ENCODE results near the gene HIRIP3. TPM values are rescaled to one million over a fixed set of nuclear protein-coding genes. Genes with fewer than 3 reads are reported as not detected.

HIRIP3 gene
- polyA plus RNA-seq, 6 donors from 2014 or later, result 10.7 to 21.8 (median 13.3) TPM

DNA sequence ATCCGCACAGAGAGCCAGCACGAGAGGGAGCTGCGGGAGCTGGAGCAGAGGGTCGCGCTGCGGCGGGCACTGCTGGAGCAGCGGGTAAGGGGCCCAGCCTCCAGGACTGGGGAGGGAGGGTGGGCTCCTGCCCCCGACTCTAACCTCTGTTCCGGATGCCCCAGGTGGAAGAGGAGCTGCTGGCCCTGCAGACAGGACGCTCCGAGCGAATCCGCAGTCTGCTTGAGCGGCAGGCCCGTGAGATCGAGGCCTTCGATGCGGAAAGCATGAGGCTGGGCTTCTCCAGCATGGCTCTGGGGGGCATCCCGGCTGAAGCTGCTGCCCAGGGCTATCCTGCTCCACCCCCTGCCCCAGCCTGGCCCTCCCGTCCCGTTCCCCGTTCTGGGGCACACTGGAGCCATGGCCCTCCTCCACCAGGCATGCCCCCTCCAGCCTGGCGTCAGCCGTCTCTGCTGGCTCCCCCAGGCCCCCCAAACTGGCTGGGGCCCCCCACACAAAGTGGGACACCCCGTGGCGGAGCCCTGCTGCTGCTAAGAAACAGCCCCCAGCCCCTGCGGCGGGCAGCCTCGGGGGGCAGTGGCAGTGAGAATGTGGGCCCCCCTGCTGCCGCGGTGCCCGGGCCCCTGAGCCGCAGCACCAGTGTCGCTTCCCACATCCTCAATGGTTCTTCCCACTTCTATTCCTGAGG is 4.4 kb downstream of the HIRIP3 start:
- H3K9me3 Mint-ChIP-seq, result no peaks in the 10 kb centered on the region
- ATAC-seq (ENCODE audit: low read depth in 2 of 2), result no peak
- no peaks in the 10 kb centered on the region for H3K27me3 Mint-ChIP-seq
- H3K27ac Mint-ChIP-seq, result no peak overlapping the region
- no peak overlapping the region for H3K4me3 Mint-ChIP-seq
- peaks cover 19 to 29% (median 26%) of the 10 kb centered on the region in 3 donors for H3K4me1 Mint-ChIP-seq
- DNase-seq, result no peak
- H3K36me3 Mint-ChIP-seq, result peaks cover 0 to 17% of the 10 kb centered on the region in 2 donors

DNA sequence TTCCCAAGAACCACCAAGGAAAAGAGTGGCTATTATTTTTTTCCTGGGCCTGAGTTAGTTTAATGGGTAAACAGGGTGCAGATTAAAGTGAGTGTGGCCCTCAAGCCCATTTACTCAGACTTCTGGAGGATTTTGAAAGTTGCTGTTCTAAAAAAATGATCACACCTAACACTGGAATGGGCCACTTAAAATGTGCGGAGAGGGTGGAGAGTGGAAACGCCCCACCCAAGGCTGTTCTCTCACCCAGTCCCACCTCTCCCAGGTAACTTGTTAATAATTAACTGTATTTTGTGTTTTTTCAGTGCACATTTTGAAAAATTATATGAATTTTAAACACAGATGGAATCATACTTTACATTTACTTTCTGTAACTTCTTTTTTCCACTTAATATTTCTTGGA is 5.4 kb downstream of the HIRIP3 start:
- Mint-ChIP-seq H3K36me3 (peaks cover 0 to 23% of the 10 kb centered on the region in 2 donors), H3K27ac (no peak overlapping the region), H3K27me3 (no peaks in the 10 kb centered on the region), H3K4me1 (peaks cover 13 to 24% (median 22%) of the 10 kb centered on the region in 3 donors), H3K9me3 (no peaks in the 10 kb centered on the region), H3K4me3 (peak overlapping the region in 1 of 8 donors; percentile 25)
- ATAC-seq (ENCODE audit: low read depth in 2 of 2) (no peak), DNase-seq (no peak)

DNA sequence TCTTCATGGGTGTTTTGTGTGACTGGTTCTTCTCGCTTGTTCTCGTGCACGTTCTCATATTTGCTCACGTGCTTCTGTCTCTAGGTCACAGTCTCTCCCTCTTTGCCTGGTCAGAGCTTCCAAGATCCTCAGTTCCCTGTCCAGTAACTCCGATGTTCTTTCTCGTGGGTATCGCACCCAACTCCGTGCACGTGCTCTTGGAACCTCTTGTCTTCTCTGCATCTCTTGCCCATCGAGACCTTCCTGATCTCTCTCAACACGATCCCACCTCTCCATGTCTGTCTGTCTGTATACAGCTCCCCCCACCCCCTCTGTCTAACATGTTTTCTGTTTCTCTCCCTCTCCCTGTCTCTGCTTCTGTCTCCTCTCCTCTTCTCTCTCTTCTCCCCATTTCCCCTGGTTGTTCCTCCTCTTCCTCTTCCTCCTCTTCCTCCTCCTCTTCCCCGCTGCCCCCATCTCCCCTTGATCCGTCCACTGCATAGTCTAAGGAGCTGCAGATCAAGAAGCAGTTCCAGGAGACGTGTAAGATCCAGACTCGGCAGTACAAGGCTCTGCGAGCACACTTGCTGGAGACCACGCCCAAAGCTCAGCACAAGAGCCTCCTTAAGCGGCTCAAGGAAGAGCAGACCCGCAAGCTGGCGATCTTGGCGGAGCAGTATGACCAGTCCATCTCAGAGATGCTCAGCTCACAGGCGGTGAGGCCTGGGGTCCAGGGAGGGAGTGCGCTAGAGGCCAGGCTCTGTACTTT is 6.1 kb downstream of the HIRIP3 start:
- Mint-ChIP-seq H3K27ac (peak overlapping the region in 1 of 6 donors; percentile 22), H3K9me3 (no peaks in the 10 kb centered on the region), H3K36me3 (peaks cover 0 to 23% of the 10 kb centered on the region in 2 donors), H3K27me3 (no peaks in the 10 kb centered on the region), H3K4me1 (peaks cover 6 to 17% (median 15%) of the 10 kb centered on the region in 3 donors), H3K4me3 (peak overlapping the region in 1 of 8 donors; percentile 25)
- ATAC-seq (ENCODE audit: low read depth in 2 of 2) (no peak), DNase-seq (no peak)

DNA sequence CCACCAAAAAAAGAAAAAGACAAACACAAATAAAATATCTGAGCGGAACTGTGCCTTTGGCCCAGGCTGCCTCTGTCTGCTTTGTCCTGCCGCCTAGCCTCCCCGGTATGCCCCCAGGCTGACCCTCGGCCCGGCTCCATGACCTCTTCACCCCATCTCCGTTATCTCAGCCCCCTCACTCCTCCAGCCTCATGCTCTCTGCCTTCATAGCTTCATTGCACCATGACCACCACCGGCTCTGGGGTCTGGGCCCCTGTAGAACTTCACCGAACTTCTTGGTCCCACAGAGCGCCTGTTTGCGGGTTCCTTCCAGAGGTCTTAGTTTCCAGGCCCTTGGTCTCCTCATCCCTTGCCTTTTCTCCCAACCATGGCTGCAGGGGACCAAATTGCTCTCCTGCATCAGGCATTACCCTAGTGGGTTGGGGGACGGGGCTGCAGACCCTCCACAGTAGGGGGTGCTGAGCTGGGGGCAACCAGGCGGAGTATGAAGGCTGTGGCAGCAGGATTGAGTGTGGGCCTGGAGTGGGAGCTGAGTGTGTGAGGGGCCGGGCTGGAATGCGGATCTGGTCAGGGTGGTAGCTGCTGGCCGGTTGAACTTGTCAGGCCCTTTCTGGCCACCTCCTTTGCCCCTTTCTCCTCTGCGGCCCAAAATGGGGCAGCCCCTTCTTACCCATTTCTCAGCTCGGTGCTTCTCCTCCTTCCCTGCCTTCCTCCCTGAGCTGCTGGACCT is 6.9 kb downstream of the HIRIP3 start:
- peaks cover 0 to 23% of the 10 kb centered on the region in 2 donors for H3K36me3 Mint-ChIP-seq
- DNase-seq, result no peak
- no peak for ATAC-seq (ENCODE audit: low read depth in 2 of 2)
- no peaks in the 10 kb centered on the region for H3K9me3 Mint-ChIP-seq
- H3K27ac Mint-ChIP-seq, result peak overlapping the region in 1 of 6 donors; percentile 69
- no peaks in the 10 kb centered on the region for H3K27me3 Mint-ChIP-seq
- H3K4me1 Mint-ChIP-seq, result peaks cover 0 to 11% (median 10%) of the 10 kb centered on the region in 3 donors
- no peak overlapping the region for H3K4me3 Mint-ChIP-seq

DNA sequence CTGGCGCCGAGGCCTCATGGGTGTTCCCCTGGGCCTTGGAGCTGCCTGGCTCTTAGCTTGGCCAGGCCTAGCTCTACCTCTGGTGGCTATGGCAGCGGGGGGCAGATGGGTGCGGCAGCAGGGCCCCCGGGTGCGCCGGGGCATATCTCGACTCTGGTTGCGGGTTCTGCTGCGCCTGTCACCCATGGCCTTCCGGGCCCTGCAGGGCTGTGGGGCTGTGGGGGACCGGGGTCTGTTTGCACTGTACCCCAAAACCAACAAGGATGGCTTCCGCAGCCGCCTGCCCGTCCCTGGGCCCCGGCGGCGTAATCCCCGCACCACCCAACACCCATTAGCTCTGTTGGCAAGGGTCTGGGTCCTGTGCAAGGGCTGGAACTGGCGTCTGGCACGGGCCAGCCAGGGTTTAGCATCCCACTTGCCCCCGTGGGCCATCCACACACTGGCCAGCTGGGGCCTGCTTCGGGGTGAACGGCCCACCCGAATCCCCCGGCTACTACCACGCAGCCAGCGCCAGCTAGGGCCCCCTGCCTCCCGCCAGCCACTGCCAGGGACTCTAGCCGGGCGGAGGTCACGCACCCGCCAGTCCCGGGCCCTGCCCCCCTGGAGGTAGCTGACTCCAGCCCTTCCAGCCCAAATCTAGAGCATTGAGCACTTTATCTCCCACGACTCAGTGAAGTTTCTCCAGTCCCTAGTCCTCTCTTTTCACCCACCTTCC is 7.9 kb downstream of the HIRIP3 start:
- Mint-ChIP-seq H3K4me3 (no peak overlapping the region), H3K27me3 (no peaks in the 10 kb centered on the region), H3K9me3 (no peaks in the 10 kb centered on the region), H3K27ac (peak overlapping the region in 1 of 6 donors; percentile 93), H3K36me3 (peaks cover 0 to 25% of the 10 kb centered on the region in 2 donors), H3K4me1 (peaks cover 0 to 12% (median 11%) of the 10 kb centered on the region in 3 donors)
- ATAC-seq (ENCODE audit: low read depth in 2 of 2), result no peak
- no peak for DNase-seq

DNA sequence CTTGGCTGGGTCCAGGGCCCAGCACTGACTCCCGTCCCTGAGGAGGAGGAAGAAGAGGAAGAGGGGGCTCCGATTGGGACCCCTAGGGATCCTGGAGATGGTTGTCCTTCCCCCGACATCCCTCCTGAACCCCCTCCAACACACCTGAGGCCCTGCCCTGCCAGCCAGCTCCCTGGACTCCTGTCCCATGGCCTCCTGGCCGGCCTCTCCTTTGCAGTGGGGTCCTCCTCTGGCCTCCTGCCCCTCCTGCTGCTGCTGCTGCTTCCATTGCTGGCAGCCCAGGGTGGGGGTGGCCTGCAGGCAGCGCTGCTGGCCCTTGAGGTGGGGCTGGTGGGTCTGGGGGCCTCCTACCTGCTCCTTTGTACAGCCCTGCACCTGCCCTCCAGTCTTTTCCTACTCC is 8.5 kb downstream of the HIRIP3 start:
- H3K4me3 Mint-ChIP-seq, result no peak overlapping the region

DNA sequence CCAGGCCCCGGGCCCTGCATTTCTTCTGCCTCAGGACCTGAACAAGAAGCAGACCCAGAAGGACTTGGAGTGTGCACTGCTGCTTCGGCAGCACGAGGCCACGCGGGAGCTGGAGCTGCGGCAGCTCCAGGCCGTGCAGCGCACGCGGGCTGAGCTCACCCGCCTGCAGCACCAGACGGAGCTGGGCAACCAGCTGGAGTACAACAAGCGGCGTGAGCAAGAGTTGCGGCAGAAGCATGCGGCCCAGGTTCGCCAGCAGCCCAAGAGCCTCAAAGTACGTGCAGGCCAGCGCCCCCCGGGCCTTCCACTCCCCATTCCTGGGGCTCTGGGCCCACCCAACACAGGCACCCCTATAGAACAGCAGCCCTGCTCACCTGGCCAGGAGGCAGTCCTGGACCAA is 9.2 kb downstream of the HIRIP3 start:
- H3K36me3 Mint-ChIP-seq, result peaks cover 4 to 30% of the 10 kb centered on the region in 2 donors
- no peak for DNase-seq
- no peak for ATAC-seq (ENCODE audit: low read depth in 2 of 2)
- H3K27ac Mint-ChIP-seq, result peak overlapping the region in 3 of 6 donors; percentile 1 to 38 (median 26)
- H3K27me3 Mint-ChIP-seq, result no peaks in the 10 kb centered on the region
- no peaks in the 10 kb centered on the region for H3K9me3 Mint-ChIP-seq
- H3K4me1 Mint-ChIP-seq, result peaks cover 0 to 12% (median 11%) of the 10 kb centered on the region in 3 donors
- H3K4me3 Mint-ChIP-seq, result no peak overlapping the region

More for the DNA sequence above, 8.5 kb downstream of the HIRIP3 start:
- H3K36me3 Mint-ChIP-seq, result peaks cover 4 to 30% of the 10 kb centered on the region in 2 donors
- H3K4me1 Mint-ChIP-seq, result peaks cover 0 to 12% (median 11%) of the 10 kb centered on the region in 3 donors
- ATAC-seq (ENCODE audit: low read depth in 2 of 2) (no peak), DNase-seq (no peak)
- H3K9me3 Mint-ChIP-seq, result no peaks in the 10 kb centered on the region
- no peaks in the 10 kb centered on the region for H3K27me3 Mint-ChIP-seq
- peak overlapping the region in 1 of 6 donors; percentile 1 for H3K27ac Mint-ChIP-seq

DNA sequence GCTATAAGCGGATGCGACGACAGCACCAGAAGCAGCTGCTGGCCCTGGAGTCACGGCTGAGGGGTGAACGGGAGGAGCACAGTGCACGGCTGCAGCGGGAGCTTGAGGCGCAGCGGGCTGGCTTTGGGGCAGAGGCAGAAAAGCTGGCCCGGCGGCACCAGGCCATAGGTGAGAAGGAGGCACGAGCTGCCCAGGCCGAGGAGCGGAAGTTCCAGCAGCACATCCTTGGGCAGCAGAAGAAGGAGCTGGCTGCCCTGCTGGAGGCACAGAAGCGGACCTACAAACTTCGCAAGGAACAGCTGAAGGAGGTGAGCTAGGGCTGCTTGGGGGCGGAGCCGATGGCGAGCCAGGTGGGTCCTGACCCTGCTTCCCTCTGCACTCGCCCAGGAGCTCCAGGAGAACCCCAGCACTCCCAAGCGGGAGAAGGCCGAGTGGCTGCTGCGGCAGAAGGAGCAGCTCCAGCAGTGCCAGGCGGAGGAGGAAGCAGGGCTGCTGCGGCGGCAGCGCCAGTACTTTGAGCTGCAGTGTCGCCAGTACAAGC is 10.1 kb downstream of the HIRIP3 start:
- peaks cover 4 to 30% of the 10 kb centered on the region in 2 donors for H3K36me3 Mint-ChIP-seq
- H3K9me3 Mint-ChIP-seq, result no peaks in the 10 kb centered on the region

DNA sequence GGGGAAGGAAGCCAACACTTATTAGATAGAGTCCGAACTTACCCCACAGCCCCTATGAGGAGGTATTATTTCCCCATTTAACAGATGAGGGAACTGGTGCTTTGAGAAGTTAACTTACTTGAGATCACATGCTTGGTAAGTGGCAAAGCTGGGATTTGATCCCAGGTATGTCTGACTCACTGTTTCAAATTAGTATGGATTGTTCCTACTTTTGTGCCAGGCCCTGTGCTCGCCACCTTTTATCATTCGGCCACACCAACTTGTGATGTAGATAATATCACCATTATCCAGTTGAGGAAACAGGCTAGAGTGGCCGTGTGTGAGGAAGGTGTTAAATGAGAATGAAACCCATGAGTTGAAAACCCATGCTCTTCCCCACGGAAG is 10.7 kb downstream of the HIRIP3 start:
- Mint-ChIP-seq H3K36me3 (peaks cover 4 to 31% of the 10 kb centered on the region in 2 donors), H3K4me1 (peaks cover 0 to 12% (median 11%) of the 10 kb centered on the region in 3 donors), H3K27ac (no peak overlapping the region), H3K27me3 (no peaks in the 10 kb centered on the region), H3K4me3 (no peak overlapping the region), H3K9me3 (no peaks in the 10 kb centered on the region)
- ATAC-seq (ENCODE audit: low read depth in 2 of 2) (no peak), DNase-seq (no peak)

More for the DNA sequence above, 10.1 kb downstream of the HIRIP3 start:
- H3K4me3 Mint-ChIP-seq, result no peak overlapping the region
- peaks cover 0 to 12% (median 11%) of the 10 kb centered on the region in 3 donors for H3K4me1 Mint-ChIP-seq
- ATAC-seq (ENCODE audit: low read depth in 2 of 2) (no peak), DNase-seq (no peak)
- H3K27ac Mint-ChIP-seq, result no peak overlapping the region
- no peaks in the 10 kb centered on the region for H3K27me3 Mint-ChIP-seq

DNA sequence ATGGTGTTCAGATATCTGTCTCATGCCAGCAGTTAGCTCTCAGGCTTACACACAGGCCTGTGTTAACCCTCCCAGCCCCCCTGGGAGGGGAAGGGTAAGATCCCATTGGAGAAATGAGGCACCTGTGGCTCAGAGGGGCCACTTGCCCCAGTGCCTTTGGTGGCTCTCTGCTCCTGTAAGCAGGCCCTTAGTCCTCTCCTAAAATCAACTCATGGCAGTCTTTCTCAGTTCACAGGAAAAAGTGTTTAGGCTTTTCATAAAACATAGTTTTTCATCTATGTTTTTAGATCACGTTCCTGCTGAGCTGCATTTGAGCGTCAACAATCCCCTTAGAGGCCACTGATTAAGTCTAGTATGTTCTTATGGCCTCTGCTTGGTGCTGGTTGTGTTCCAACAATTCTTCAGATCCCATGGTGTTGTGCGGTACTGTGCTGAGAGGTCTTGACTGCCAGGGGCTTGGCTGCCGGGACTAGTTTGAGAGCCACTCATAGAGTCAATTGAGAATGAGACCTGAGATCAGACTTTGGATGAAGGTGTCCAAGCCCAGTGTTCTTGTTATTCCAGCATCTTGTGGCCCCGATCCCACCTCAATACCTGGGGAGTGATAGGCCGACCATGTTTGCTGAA is 11.2 kb downstream of the HIRIP3 start:
- no peaks in the 10 kb centered on the region for H3K9me3 Mint-ChIP-seq
- H3K4me1 Mint-ChIP-seq, result peaks cover 0 to 17% (median 10%) of the 10 kb centered on the region in 3 donors
- H3K27me3 Mint-ChIP-seq, result no peaks in the 10 kb centered on the region
- H3K27ac Mint-ChIP-seq, result no peak overlapping the region
- peaks cover 4 to 36% of the 10 kb centered on the region in 2 donors for H3K36me3 Mint-ChIP-seq
- DNase-seq (no peak), ATAC-seq (ENCODE audit: low read depth in 2 of 2) (no peak)
- no peak overlapping the region for H3K4me3 Mint-ChIP-seq

DNA sequence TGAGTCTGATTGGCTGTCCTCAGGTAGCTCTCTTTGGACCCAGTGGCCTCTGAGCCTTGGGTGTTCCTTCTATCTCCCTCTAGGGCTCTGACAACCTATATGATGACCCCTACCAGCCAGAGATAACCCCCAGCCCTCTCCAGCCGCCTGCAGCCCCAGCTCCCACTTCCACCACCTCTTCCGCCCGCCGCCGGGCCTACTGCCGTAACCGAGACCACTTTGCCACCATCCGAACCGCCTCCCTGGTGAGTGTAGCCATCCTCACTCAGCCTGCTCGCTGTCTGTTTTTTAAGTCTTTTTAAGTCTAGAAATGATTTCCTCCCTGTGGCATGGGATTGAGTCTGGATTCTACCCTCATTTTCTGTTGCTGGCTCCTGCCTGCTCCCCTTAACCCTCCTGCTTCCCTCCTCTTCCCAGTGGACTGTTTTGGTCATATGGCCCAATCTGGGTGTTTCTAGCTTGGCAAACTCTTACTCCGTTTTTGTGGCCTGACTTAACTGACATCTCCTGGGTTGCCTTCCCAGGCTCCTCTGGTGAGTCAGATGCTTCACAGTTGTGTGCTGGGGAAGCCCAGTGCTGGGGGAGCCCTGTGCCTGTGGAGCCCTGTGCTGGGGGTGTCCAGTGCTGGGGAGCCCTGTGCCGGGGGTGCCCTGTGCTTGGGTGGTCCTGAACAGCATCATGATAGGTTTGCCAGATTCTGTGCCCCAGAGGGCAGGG is 11.8 kb downstream of the HIRIP3 start:
- Mint-ChIP-seq H3K4me1 (peaks cover 0 to 21% (median 7%) of the 10 kb centered on the region in 3 donors), H3K9me3 (no peaks in the 10 kb centered on the region), H3K36me3 (peaks cover 4 to 42% of the 10 kb centered on the region in 2 donors), H3K4me3 (no peak overlapping the region), H3K27me3 (no peaks in the 10 kb centered on the region), H3K27ac (no peak overlapping the region)
- DNase-seq (no peak), ATAC-seq (ENCODE audit: low read depth in 2 of 2) (no peak)

All from naive B cell (primary cell).